ENCODE measurements around the gene SLC30A2.

SLC30A2 gene

GRCh38 chr1:26038477-26038876 is 7.4 kb downstream of the SLC30A2 start:
- DNase-seq = no peak

GRCh38 chr1:26037904-26038303 is 8.0 kb downstream of the SLC30A2 start:
- DNase-seq = no peak

GRCh38 chr1:26036756-26037281 is 9.1 kb downstream of the SLC30A2 start:
- DNase-seq = no peak

GRCh38 chr1:26035959-26036755 is 9.8 kb downstream of the SLC30A2 start:
- peak; percentile 43 to 53 for DNase-seq

GRCh38 chr1:26035203-26035958 is 10.5 kb downstream of the SLC30A2 start:
- DNase-seq = peak; percentile 90 to 92

- DNase-seq = peak in 1 of 2 experiments; percentile 43
Measured at GRCh38 chr1:26034504-26035202, 11.3 kb downstream of the SLC30A2 start.

- no peak for DNase-seq
Measured at GRCh38 chr1:26032656-26033357, 13.1 kb downstream of the SLC30A2 start.

- no peak for DNase-seq
Measured at GRCh38 chr1:26031611-26032220, 14.2 kb downstream of the SLC30A2 start.

- DNase-seq = no peak
Measured at GRCh38 chr1:26031196-26031595, 14.7 kb downstream of the SLC30A2 start.

- DNase-seq = peak; percentile 44 to 56
Measured at GRCh38 chr1:26029864-26030481, 15.9 kb downstream of the SLC30A2 start.

- no peak for DNase-seq
Measured at GRCh38 chr1:26029054-26029863, 16.7 kb downstream of the SLC30A2 start.

GRCh38 chr1:26028490-26028980 is 17.4 kb downstream of the SLC30A2 start:
- peak; percentile 5 to 16 for DNase-seq

- DNase-seq = peak; percentile 69 to 78
Measured at GRCh38 chr1:26027716-26028489, 18.0 kb downstream of the SLC30A2 start.

- DNase-seq = no peak
Measured at GRCh38 chr1:26025517-26025916, 20.4 kb downstream of the SLC30A2 start.

- DNase-seq = no peak
Measured at GRCh38 chr1:26025060-26025459, 20.9 kb downstream of the SLC30A2 start.

- no peak for DNase-seq
Measured at GRCh38 chr1:26023826-26024225, 22.1 kb downstream of the SLC30A2 start.

- no peak for DNase-seq
Measured at GRCh38 chr1:26023009-26023408, 22.9 kb downstream of the SLC30A2 start.

GRCh38 chr1:26022404-26022779 is 23.5 kb downstream of the SLC30A2 start:
- DNase-seq = no peak

- peak; percentile 11 to 26 for DNase-seq
Measured at GRCh38 chr1:26021647-26022403, 24.1 kb downstream of the SLC30A2 start, which contains the start of gene EXTL1. Gene EXTL1 (plus strand): TSS chr1:26021775. CDS start chr1:26022647, 872 bp downstream.
